Measurements from ENCODE around the gene PGAM2.

- TF ChIP-seq CTCF (conservative IDR thresholded peaks at IDR 0.05; ENCODE audit: low read length) (no peak), EZH2phosphoT487 (IDR thresholded peaks at IDR 0.05; ENCODE audit: borderline replicate concordance, low read depth, low read length) (no peak)
Measured at GRCh38 chr7:44098092-44099068, 33.0 kb upstream of the PGAM2 start.
